GM12878 (cell line): ENCODE measurements around the gene ESPL1. TPM values are rescaled to one million over a fixed set of nuclear protein-coding genes. Genes with fewer than 3 reads are reported as not detected.

Source experiments
- BACH1 ChIP-seq: fragments of 450-650 bp; IDR thresholded peaks from 2 replicates; pipeline ENCODE4 v1.6.1; 2017; ENCODE audit warnings: mild to moderate bottlenecking, borderline replicate concordance
- DPF2 ChIP-seq: fragments of 450-650 bp; IDR thresholded peaks from 2 replicates; pipeline ENCODE4 v1.6.1; 2017; ENCODE audit warnings: mild to moderate bottlenecking
- FOS ChIP-seq: IDR thresholded peaks from 3 replicates; pipeline ENCODE4 v1.6.1; 2011; ENCODE audit warnings: borderline replicate concordance; ENCODE audit not compliant: insufficient read length; ENCODE audit errors: extremely low read depth
- HSF1 ChIP-seq: fragments of 150-350 bp; IDR thresholded peaks from 2 replicates; pipeline ENCODE4 v1.6.1; 2014; ENCODE audit warnings: mild to moderate bottlenecking, low read depth, low read length
- RAD51 ChIP-seq: fragments of 450-650 bp; IDR thresholded peaks from 2 replicates; pipeline ENCODE4 v1.6.1; 2016; ENCODE audit warnings: moderate library complexity, mild to moderate bottlenecking, inconsistent platforms
- ZNF622 ChIP-seq: fragments of 450-650 bp; IDR thresholded peaks from 2 replicates; pipeline ENCODE4 v1.6.1; 2017; ENCODE audit warnings: mild to moderate bottlenecking, inconsistent platforms
- ZNF687 ChIP-seq: fragments of 450-650 bp; IDR thresholded peaks from 2 replicates; pipeline ENCODE4 v1.6.1; 2017; ENCODE audit warnings: mild to moderate bottlenecking, moderate library complexity
- polyA plus RNA-seq, 11 experiments: library from polyadenylated mRNA; depleted of rRNA in 4 of 11; unstranded in 6 of 11; stranded (reverse) in 5 of 11; fragments of >200 nt; fragmentation: Nextera tagmentation in 4 of 11; fragmentation: Illumina TruSeq in 1 of 11; extraction: Ambion mirVana in 4 of 11; extraction: Trizol in 1 of 11; gene quantifications; 1 replicate in 1 of 11; 2 replicates in 10 of 11; pipeline versions ENCODE4 v1.2.1 to v1.2.3, GENCODE V29; 2011 to 2016; ENCODE audit warnings: inconsistent platforms in 2 of 11, missing spikeins in 2 of 11, low read depth in 1 of 11
- total RNA-seq, 4 experiments: library from RNA; depleted of rRNA in 3 of 4; stranded (reverse); fragments of >200 nt in 3 of 4; fragmentation: Illumina TruSeq in 1 of 4; extraction: Trizol in 1 of 4; gene quantifications; 2 replicates each; pipeline versions ENCODE4 v1.2.1 to v1.2.3, GENCODE V29; 2013 to 2021
- TF ChIP-seq, protein P1 (sequence below): IDR thresholded peaks from 2 replicates; pipeline ENCODE4 v1.6.1; 2012; ENCODE audit warnings: mild to moderate bottlenecking, low read depth, low read length
- TF ChIP-seq, protein P2 (sequence below): fragments of 450-650 bp; IDR thresholded peaks from 2 replicates; pipeline ENCODE4 v1.6.1; 2016; ENCODE audit warnings: mild to moderate bottlenecking, moderate library complexity, borderline replicate concordance
- TF ChIP-seq, protein P3 (sequence below): IDR thresholded peaks from 2 replicates; pipeline ENCODE4 v1.6.1; 2012; ENCODE audit warnings: low read length, inconsistent platforms

ESPL1 gene
- total and polyA plus RNA-seq, 10 of the 15 experiments (the other 5 are each of a cell fraction or from before 2014, with no cell fraction given), result 2.1 to 61.9 (median 21.2) TPM

- peak; percentile 79 for TF ChIP-seq ZNF687
- TF ChIP-seq, protein P1, sequence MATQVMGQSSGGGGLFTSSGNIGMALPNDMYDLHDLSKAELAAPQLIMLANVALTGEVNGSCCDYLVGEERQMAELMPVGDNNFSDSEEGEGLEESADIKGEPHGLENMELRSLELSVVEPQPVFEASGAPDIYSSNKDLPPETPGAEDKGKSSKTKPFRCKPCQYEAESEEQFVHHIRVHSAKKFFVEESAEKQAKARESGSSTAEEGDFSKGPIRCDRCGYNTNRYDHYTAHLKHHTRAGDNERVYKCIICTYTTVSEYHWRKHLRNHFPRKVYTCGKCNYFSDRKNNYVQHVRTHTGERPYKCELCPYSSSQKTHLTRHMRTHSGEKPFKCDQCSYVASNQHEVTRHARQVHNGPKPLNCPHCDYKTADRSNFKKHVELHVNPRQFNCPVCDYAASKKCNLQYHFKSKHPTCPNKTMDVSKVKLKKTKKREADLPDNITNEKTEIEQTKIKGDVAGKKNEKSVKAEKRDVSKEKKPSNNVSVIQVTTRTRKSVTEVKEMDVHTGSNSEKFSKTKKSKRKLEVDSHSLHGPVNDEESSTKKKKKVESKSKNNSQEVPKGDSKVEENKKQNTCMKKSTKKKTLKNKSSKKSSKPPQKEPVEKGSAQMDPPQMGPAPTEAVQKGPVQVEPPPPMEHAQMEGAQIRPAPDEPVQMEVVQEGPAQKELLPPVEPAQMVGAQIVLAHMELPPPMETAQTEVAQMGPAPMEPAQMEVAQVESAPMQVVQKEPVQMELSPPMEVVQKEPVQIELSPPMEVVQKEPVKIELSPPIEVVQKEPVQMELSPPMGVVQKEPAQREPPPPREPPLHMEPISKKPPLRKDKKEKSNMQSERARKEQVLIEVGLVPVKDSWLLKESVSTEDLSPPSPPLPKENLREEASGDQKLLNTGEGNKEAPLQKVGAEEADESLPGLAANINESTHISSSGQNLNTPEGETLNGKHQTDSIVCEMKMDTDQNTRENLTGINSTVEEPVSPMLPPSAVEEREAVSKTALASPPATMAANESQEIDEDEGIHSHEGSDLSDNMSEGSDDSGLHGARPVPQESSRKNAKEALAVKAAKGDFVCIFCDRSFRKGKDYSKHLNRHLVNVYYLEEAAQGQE, result peak; percentile 25; the same call in 1 of the 2 replicates
- TF ChIP-seq RAD51, result no peak
- TF ChIP-seq, protein P2, sequence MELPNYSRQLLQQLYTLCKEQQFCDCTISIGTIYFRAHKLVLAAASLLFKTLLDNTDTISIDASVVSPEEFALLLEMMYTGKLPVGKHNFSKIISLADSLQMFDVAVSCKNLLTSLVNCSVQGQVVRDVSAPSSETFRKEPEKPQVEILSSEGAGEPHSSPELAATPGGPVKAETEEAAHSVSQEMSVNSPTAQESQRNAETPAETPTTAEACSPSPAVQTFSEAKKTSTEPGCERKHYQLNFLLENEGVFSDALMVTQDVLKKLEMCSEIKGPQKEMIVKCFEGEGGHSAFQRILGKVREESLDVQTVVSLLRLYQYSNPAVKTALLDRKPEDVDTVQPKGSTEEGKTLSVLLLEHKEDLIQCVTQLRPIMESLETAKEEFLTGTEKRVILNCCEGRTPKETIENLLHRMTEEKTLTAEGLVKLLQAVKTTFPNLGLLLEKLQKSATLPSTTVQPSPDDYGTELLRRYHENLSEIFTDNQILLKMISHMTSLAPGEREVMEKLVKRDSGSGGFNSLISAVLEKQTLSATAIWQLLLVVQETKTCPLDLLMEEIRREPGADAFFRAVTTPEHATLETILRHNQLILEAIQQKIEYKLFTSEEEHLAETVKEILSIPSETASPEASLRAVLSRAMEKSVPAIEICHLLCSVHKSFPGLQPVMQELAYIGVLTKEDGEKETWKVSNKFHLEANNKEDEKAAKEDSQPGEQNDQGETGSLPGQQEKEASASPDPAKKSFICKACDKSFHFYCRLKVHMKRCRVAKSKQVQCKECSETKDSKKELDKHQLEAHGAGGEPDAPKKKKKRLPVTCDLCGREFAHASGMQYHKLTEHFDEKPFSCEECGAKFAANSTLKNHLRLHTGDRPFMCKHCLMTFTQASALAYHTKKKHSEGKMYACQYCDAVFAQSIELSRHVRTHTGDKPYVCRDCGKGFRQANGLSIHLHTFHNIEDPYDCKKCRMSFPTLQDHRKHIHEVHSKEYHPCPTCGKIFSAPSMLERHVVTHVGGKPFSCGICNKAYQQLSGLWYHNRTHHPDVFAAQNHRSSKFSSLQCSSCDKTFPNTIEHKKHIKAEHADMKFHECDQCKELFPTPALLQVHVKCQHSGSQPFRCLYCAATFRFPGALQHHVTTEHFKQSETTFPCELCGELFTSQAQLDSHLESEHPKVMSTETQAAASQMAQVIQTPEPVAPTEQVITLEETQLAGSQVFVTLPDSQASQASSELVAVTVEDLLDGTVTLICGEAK, result peak; percentile 44; the same call in 1 of the 2 replicates
- TF ChIP-seq BACH1, result peak; percentile 57; the same call in 1 of the 2 replicates
- TF ChIP-seq DPF2, result peak; percentile 60
- TF ChIP-seq FOS, result no peak
- no peak for TF ChIP-seq HSF1
- no peak for TF ChIP-seq ZNF622
- TF ChIP-seq, protein P3, sequence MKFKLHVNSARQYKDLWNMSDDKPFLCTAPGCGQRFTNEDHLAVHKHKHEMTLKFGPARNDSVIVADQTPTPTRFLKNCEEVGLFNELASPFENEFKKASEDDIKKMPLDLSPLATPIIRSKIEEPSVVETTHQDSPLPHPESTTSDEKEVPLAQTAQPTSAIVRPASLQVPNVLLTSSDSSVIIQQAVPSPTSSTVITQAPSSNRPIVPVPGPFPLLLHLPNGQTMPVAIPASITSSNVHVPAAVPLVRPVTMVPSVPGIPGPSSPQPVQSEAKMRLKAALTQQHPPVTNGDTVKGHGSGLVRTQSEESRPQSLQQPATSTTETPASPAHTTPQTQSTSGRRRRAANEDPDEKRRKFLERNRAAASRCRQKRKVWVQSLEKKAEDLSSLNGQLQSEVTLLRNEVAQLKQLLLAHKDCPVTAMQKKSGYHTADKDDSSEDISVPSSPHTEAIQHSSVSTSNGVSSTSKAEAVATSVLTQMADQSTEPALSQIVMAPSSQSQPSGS, result no peak
Observed at GRCh38 chr12:53221203-53222080, 46.7 kb upstream of the ESPL1 start (continued).
